ENCODE results near the gene STOML2.
"Not testable (repeated sequence)": the region's sequence is repeated elsewhere in the genome, so short reads cannot be mapped to it uniquely, and the experiment has no call there.

STOML2 gene

GRCh38 chr9:35102769-35103659, at the start of gene STOML2:
TSS of gene STOML2 (minus strand) at chr9:35103131. CDS start at chr9:35103094, 37 bp downstream.
- Mint-ChIP-seq H3K9me3 (no peaks in the 10 kb centered on the region), H3K27ac (peak within 1 kb of the TSS; percentile 99), H3K4me3 (peak within 1 kb of the TSS; percentile 100), H3K4me1 (ENCODE audit: low read depth) (peaks cover 32% of the 10 kb centered on the region), H3K27me3 (no peaks in the 10 kb centered on the region), H3K36me3 (ENCODE audit: low read depth) (peaks cover 63% of the 10 kb centered on the region)
- peak; percentile 91 for DNase-seq

GRCh38 chr9:35147941-35148563, 45.1 kb upstream of the STOML2 start:
- H3K9me3 Mint-ChIP-seq = peaks cover 33% of the 10 kb centered on the region
- not testable (repeated sequence) for H3K4me3 Mint-ChIP-seq; H3K27me3 Mint-ChIP-seq; H3K4me1 Mint-ChIP-seq (ENCODE audit: low read depth); H3K36me3 Mint-ChIP-seq (ENCODE audit: low read depth); DNase-seq; H3K27ac Mint-ChIP-seq

GRCh38 chr9:35142037-35142436, 39.1 kb upstream of the STOML2 start:
- no peak overlapping the region for H3K27ac Mint-ChIP-seq
- no peaks in the 10 kb centered on the region for H3K4me1 Mint-ChIP-seq (ENCODE audit: low read depth)
- no peak overlapping the region for H3K4me3 Mint-ChIP-seq
- H3K36me3 Mint-ChIP-seq (ENCODE audit: low read depth) = peaks cover 5% of the 10 kb centered on the region
- H3K27me3 Mint-ChIP-seq = peaks cover 3% of the 10 kb centered on the region
- H3K9me3 Mint-ChIP-seq = peaks cover 19% of the 10 kb centered on the region
- no peak for DNase-seq

GRCh38 chr9:35140093-35140492, 37.2 kb upstream of the STOML2 start:
- Mint-ChIP-seq H3K27me3 (peaks cover 3% of the 10 kb centered on the region), H3K4me1 (ENCODE audit: low read depth) (no peaks in the 10 kb centered on the region), H3K9me3 (peaks cover 15% of the 10 kb centered on the region), H3K4me3 (no peak overlapping the region), H3K27ac (no peak overlapping the region), H3K36me3 (ENCODE audit: low read depth) (peaks cover 5% of the 10 kb centered on the region)
- DNase-seq = no peak

- no peaks in the 10 kb centered on the region for H3K4me1 Mint-ChIP-seq (ENCODE audit: low read depth)
Measured at GRCh38 chr9:35136866-35137265, 33.9 kb upstream of the STOML2 start.

GRCh38 chr9:35135988-35136387, 33.1 kb upstream of the STOML2 start:
- peaks cover 5% of the 10 kb centered on the region for H3K9me3 Mint-ChIP-seq
- no peaks in the 10 kb centered on the region for H3K4me1 Mint-ChIP-seq (ENCODE audit: low read depth)
- H3K27me3 Mint-ChIP-seq = no peaks in the 10 kb centered on the region
- no peak overlapping the region for H3K4me3 Mint-ChIP-seq
- no peaks in the 10 kb centered on the region for H3K36me3 Mint-ChIP-seq (ENCODE audit: low read depth)
- DNase-seq = no peak
- H3K27ac Mint-ChIP-seq = no peak overlapping the region

More at GRCh38 chr9:35136866-35137265, 33.9 kb upstream of the STOML2 start:
- Mint-ChIP-seq H3K9me3 (peaks cover 6% of the 10 kb centered on the region), H3K27ac (no peak overlapping the region), H3K36me3 (ENCODE audit: low read depth) (no peaks in the 10 kb centered on the region), H3K27me3 (no peaks in the 10 kb centered on the region), H3K4me3 (no peak overlapping the region)
- no peak for DNase-seq

GRCh38 chr9:35134920-35135319, 32.0 kb upstream of the STOML2 start:
- no peak overlapping the region for H3K27ac Mint-ChIP-seq
- no peaks in the 10 kb centered on the region for H3K4me1 Mint-ChIP-seq (ENCODE audit: low read depth)
- H3K4me3 Mint-ChIP-seq = no peak overlapping the region
- H3K27me3 Mint-ChIP-seq = no peaks in the 10 kb centered on the region
- H3K9me3 Mint-ChIP-seq = peaks cover 4% of the 10 kb centered on the region
- no peaks in the 10 kb centered on the region for H3K36me3 Mint-ChIP-seq (ENCODE audit: low read depth)
- no peak for DNase-seq

GRCh38 chr9:35116898-35117551, 14.1 kb upstream of the STOML2 start:
- H3K27me3 Mint-ChIP-seq = no peaks in the 10 kb centered on the region
- DNase-seq = peak; percentile 81
- peak overlapping the region; percentile 82 for H3K4me3 Mint-ChIP-seq
- H3K4me1 Mint-ChIP-seq (ENCODE audit: low read depth) = peaks cover 45% of the 10 kb centered on the region
- no peaks in the 10 kb centered on the region for H3K36me3 Mint-ChIP-seq (ENCODE audit: low read depth)
- H3K9me3 Mint-ChIP-seq = no peaks in the 10 kb centered on the region
- peak overlapping the region; percentile 94 for H3K27ac Mint-ChIP-seq

- no peak for DNase-seq
- Mint-ChIP-seq H3K27ac (peak overlapping the region; percentile 94), H3K36me3 (ENCODE audit: low read depth) (no peaks in the 10 kb centered on the region), H3K9me3 (no peaks in the 10 kb centered on the region), H3K27me3 (no peaks in the 10 kb centered on the region), H3K4me1 (ENCODE audit: low read depth) (peaks cover 50% of the 10 kb centered on the region), H3K4me3 (peak overlapping the region; percentile 82)
Measured at GRCh38 chr9:35116539-35116897, 13.6 kb upstream of the STOML2 start.

GRCh38 chr9:35115680-35116538, 13.0 kb upstream of the STOML2 start, which contains the start of gene ATOSB:
TSS of gene ATOSB (minus strand) at chr9:35115862. CDS start at chr9:35108274, 7,588 bp downstream.
- peak within 1 kb of the TSS; percentile 82 for H3K4me3 Mint-ChIP-seq
- no peaks in the 10 kb centered on the region for H3K27me3 Mint-ChIP-seq
- no peaks in the 10 kb centered on the region for H3K9me3 Mint-ChIP-seq
- H3K4me1 Mint-ChIP-seq (ENCODE audit: low read depth) = peaks cover 53% of the 10 kb centered on the region
- H3K27ac Mint-ChIP-seq = peak within 1 kb of the TSS; percentile 94
- peak; percentile 93 for DNase-seq
- H3K36me3 Mint-ChIP-seq (ENCODE audit: low read depth) = no peaks in the 10 kb centered on the region

GRCh38 chr9:35114840-35115628, 12.1 kb upstream of the STOML2 start:
- H3K4me1 Mint-ChIP-seq (ENCODE audit: low read depth) = peaks cover 61% of the 10 kb centered on the region
- H3K36me3 Mint-ChIP-seq (ENCODE audit: low read depth) = no peaks in the 10 kb centered on the region
- DNase-seq = peak; percentile 44
- no peaks in the 10 kb centered on the region for H3K27me3 Mint-ChIP-seq
- no peaks in the 10 kb centered on the region for H3K9me3 Mint-ChIP-seq
- H3K4me3 Mint-ChIP-seq = peak overlapping the region; percentile 82
- peak overlapping the region; percentile 94 for H3K27ac Mint-ChIP-seq

- Mint-ChIP-seq H3K36me3 (ENCODE audit: low read depth) (no peaks in the 10 kb centered on the region), H3K27me3 (no peaks in the 10 kb centered on the region), H3K9me3 (no peaks in the 10 kb centered on the region), H3K4me3 (peak overlapping the region; percentile 82), H3K27ac (peak overlapping the region; percentile 94), H3K4me1 (ENCODE audit: low read depth) (peaks cover 64% of the 10 kb centered on the region)
- DNase-seq = peak; percentile 69
Measured at GRCh38 chr9:35114113-35114839, 11.3 kb upstream of the STOML2 start.

All from activated T-cell treated with anti-CD3 and anti-CD28 coated beads, Interleukin-2, amount 50 U/mL, for 24 hours (primary cell).